OCI-LY3 (cell line): Measurements from ENCODE around the gene CAPN14.

Experiments
- CTCF ChIP-seq: fragments of 200-600, 300-600 bp; sonication (generic); IDR thresholded peaks from 2 replicates; pipeline ENCODE4 v1.5.1; 2014; ENCODE audit warnings: antibody characterized with exemption, low read length, low read depth
- EZH2phosphoT487 ChIP-seq: fragments of 200-600 bp; shearing (Covaris generic); IDR thresholded peaks from 2 replicates; pipeline ENCODE4 v1.6.1; 2018; ENCODE audit warnings: antibody characterized with exemption, mixed run types, low read depth

GRCh38 chr2:31265234-31265633, 47.9 kb upstream of the CAPN14 start:
- TF ChIP-seq CTCF (no peak), EZH2phosphoT487 (no peak)
